Hepatocyte (in vitro differentiated cells): Measurements from ENCODE around the gene OLFML1.

Experiments
- CTCF ChIP-seq: fragments of 200-600 bp; sonication (generic); IDR thresholded peaks from 2 replicates; pipeline ENCODE4 v1.5.1; 2016; ENCODE audit warnings: antibody characterized with exemption, mild to moderate bottlenecking; ENCODE audit not compliant: poor library complexity
- EZH2 ChIP-seq: fragments of 200-600 bp; sonication (generic); IDR thresholded peaks from 2 replicates; pipeline ENCODE4 v1.6.1; 2016; ENCODE audit warnings: antibody characterized with exemption, mild to moderate bottlenecking, borderline replicate concordance

- TF ChIP-seq CTCF (no peak), EZH2 (no peak)
Measured at GRCh38 chr11:7525424-7525823, 40.1 kb downstream of the OLFML1 start.
